Aorta (tissue), 5 donors: Measurements from ENCODE around the gene KMT2E. TPM values are rescaled to one million over a fixed set of nuclear protein-coding genes. Genes with fewer than 3 reads are reported as not detected.
"Not testable (repeated sequence)": the region's sequence is repeated elsewhere in the genome, so short reads cannot be mapped to it uniquely, and the experiment has no call there.

Experiments used
- ATAC-seq: fragments of 200-7000 bp; cut with Tn5 transposase; one replicate; pipeline ENCODE4 v1.9.1; 2022; ENCODE audit warnings: moderate library complexity; ENCODE audit not compliant: low FRiP score
- DNase-seq, 2 donors: peaks; one replicate each; pipeline ENCODE4 v3.0.0-alpha.2; 2020
- H3K27ac ChIP-seq, 2 donors: one replicate each; pipeline ENCODE4 v1.5.1; 2013; ENCODE audit warnings: low read length in 2 of 2, mild to moderate bottlenecking in 2 of 2, moderate library complexity in 2 of 2, control low read depth in 1 of 2, inconsistent platforms in 1 of 2, low read depth in 1 of 2
- H3K27me3 ChIP-seq, 2 donors: one replicate each; pipeline ENCODE4 v1.6.1; 2013; ENCODE audit warnings: control low read depth in 1 of 2, low read length in 1 of 2, mild to moderate bottlenecking in 1 of 2, moderate library complexity in 1 of 2; ENCODE audit not compliant: insufficient read depth in 2 of 2, control insufficient read depth in 1 of 2
- H3K36me3 ChIP-seq, 2 donors: one replicate each; pipeline ENCODE4 v1.6.1; 2013; ENCODE audit warnings: control low read depth in 1 of 2, low read length in 1 of 2, mild to moderate bottlenecking in 1 of 2; ENCODE audit not compliant: insufficient read depth in 2 of 2, control insufficient read depth in 1 of 2
- H3K4me1 ChIP-seq, 2 donors: one replicate each; pipeline ENCODE4 v1.6.1; 2013; ENCODE audit warnings: low read length in 2 of 2, control low read depth in 1 of 2, mild to moderate bottlenecking in 1 of 2, moderate library complexity in 1 of 2; ENCODE audit not compliant: insufficient read depth in 2 of 2, control insufficient read depth in 1 of 2
- H3K4me3 ChIP-seq, 2 donors: one replicate each; pipeline ENCODE4 v1.5.1; 2013; ENCODE audit warnings: low read length in 2 of 2, control low read depth in 1 of 2, mild to moderate bottlenecking in 1 of 2
- H3K9me3 ChIP-seq: one replicate; pipeline ENCODE4 v1.6.1; 2013; ENCODE audit warnings: mild to moderate bottlenecking, low read length; ENCODE audit not compliant: control insufficient read depth
- WGBS, 2 donors: extraction: QIAGEN DNeasy Blood & Tissue Kit; methylation state at CpG; one replicate each; pipeline ENCODE4 v1.1.7; 2013; 5-methylcytosine and 5-hydroxymethylcytosine counted together
- intact Hi-C, 2 donors: fragments of 100-400 bp; cut with DNase I; formaldehyde crosslinking; loops; one replicate each; pipeline versions ENCODE4 v1.14.2 to v1.15.0; 2022
- polyA plus RNA-seq, 2 donors: library from polyadenylated mRNA; stranded (reverse); fragments of 200-250 nt; gene quantifications; one replicate each; pipeline ENCODE4 v1.2.3, GENCODE V29; 2013
- total RNA-seq, 2 donors: library from RNA; stranded (reverse); fragmentation: NEBNext Ultra II Directional; extraction: Animal tissue kit (Norgen Biotek cat#: 25700); gene quantifications; one replicate each; pipeline ENCODE4 v1.2.1, GENCODE V29; 2021
- donor health status: healthy with polysubstance abuse.
- donor health status: Bipolar disorder and iron deficiency.
- donor health status: DM: no; HTN: no; CAD: no.
- donor health status: DM: no; HTN: no; CAD: no.
- donor health status: DM: yes; HTN: yes; CAD: no.

Gene KMT2E
- total and polyA plus RNA-seq, 4 donors, result 16.5 to 156 (median 84.0) TPM

DNA sequence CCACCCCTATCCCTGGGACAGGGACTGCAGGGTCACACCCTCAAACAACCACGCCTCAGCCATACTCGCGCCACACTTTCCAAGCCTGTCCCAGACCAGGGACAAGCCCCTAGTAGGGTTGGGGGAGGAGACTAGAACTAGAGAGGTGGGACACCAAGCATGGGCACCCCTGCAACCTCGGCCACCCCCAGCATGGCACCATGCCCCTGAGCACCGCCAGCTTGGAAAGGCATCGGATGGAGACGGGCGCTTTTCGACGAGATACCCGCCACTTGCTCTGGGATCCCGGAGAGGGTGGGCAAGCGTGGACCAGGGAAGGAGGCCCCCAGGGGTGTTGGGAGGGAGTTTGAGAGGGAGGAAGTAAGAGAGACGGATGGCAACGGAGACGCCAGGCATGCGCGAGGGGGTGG is 13.1 kb upstream of the KMT2E start:
- DNase-seq (no peak), ATAC-seq (peak; percentile 33)
- H3K27ac ChIP-seq, result peak overlapping the region in 1 of 2 donors; percentile 0
- no peak overlapping the region for H3K4me3 ChIP-seq
- no peaks in the 10 kb centered on the region for H3K9me3 ChIP-seq
- 80 to 87% methylated on average over 18 of the region's 18 CpGs for WGBS, 2 donors
- no peaks in the 10 kb centered on the region for H3K36me3 ChIP-seq
- no peaks in the 10 kb centered on the region for H3K27me3 ChIP-seq
- H3K4me1 ChIP-seq, result peaks cover 4 to 13% of the 10 kb centered on the region in 2 donors
- intact Hi-C loops, result no loop called here

GRCh38 chr7:105001652-105002184 is 12.3 kb upstream of the KMT2E start:
- H3K27ac ChIP-seq, result peak overlapping the region in 1 of 2 donors; percentile 33
- intact Hi-C loops, result no loop called here

DNA sequence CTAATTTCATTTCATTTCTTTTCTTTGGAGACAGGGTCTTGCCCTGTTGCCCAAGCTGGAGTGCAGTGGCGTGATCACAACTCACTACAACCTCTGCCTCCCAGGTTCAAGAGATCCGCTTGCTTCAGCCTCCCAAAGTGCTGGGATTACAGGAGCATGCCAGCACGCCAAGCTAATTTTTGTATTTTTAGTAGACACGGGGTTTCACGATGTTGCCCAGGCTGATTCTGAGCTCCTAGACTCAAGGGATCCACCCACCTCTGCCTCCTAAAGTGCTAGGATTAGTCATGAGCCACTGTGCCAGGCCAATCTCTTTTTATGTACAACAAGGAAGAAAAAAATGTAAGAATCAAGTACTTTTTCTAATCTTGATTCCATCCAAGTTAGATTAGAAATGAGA is 10.7 kb upstream of the KMT2E start:
- Histone ChIP-seq H3K27ac (peak overlapping the region in 1 of 2 donors; percentile 84), H3K9me3 (no peaks in the 10 kb centered on the region), H3K4me1 (peaks cover 2 to 13% of the 10 kb centered on the region in 2 donors), H3K4me3 (peak overlapping the region in 1 of 2 donors; percentile 51), H3K36me3 (no peaks in the 10 kb centered on the region), H3K27me3 (no peaks in the 10 kb centered on the region)
- ATAC-seq (peak; percentile 87), DNase-seq (peak; percentile 73 to 80)
- 1 to 3% methylated on average over 5 of the region's 5 CpGs for WGBS, 2 donors
- intact Hi-C loops, result no loop called here

More at GRCh38 chr7:105001652-105002184, 12.3 kb upstream of the KMT2E start:
- no peaks in the 10 kb centered on the region for H3K9me3 ChIP-seq
- peaks cover 4 to 9% of the 10 kb centered on the region in 2 donors for H3K4me1 ChIP-seq
- 25 to 36% methylated on average over 5 of the region's 5 CpGs for WGBS, 2 donors
- ATAC-seq (no peak), DNase-seq (no peak)
- no peaks in the 10 kb centered on the region for H3K27me3 ChIP-seq
- no peaks in the 10 kb centered on the region for H3K36me3 ChIP-seq
- H3K4me3 ChIP-seq, result no peak overlapping the region

DNA sequence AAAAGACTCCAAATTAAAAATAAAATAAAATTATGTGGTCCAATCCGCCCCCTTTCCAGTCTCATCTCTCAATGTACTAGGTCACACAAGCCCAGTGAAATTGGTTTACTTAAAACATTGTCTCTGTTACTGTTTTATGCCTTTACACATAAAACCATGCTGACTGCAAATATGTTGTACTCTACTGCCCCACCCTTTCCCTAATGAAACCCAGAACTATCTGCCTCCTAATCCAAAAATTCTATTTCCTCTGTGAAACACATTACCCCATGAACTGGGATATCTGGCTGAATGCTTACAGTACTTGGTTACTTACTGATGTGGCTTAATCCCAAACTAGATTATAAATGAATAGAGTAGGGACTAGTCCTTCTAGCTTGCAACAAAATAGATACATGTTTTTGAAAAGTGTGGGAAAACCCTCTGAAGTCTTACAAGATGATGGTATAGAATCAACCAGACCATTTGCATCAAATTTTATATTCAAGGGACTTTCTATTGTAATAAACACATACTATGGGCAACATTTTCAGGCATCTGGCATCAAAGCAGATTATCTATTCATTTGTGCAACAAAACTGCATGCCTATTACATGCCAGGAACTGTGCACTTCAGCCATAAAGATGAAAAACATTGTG is 10.0 kb upstream of the KMT2E start:
- H3K4me3 ChIP-seq, result no peak overlapping the region
- no peaks in the 10 kb centered on the region for H3K9me3 ChIP-seq
- DNase-seq (no peak), ATAC-seq (peak; percentile 39)
- H3K27me3 ChIP-seq, result no peaks in the 10 kb centered on the region
- H3K27ac ChIP-seq, result peak overlapping the region in 1 of 2 donors; percentile 77
- H3K36me3 ChIP-seq, result no peaks in the 10 kb centered on the region
- intact Hi-C loops, result no loop called here
- peaks cover 2 to 13% of the 10 kb centered on the region in 2 donors for H3K4me1 ChIP-seq
- 17 to 22% methylated on average over 1 of the region's 1 CpG for WGBS, 2 donors

GRCh38 chr7:105005006-105005405 is 9.0 kb upstream of the KMT2E start:
- ATAC-seq, H3K36me3 ChIP-seq, H3K27me3 ChIP-seq, DNase-seq, H3K9me3 ChIP-seq, intact Hi-C loops, H3K4me3 ChIP-seq: not testable (repeated sequence)
- 76 to 78% methylated on average over 8 of the region's 8 CpGs for WGBS, 2 donors
- Histone ChIP-seq H3K27ac (peak overlapping the region in 1 of 2 donors; percentile 17), H3K4me1 (peaks cover 0 to 11% of the 10 kb centered on the region in 2 donors)

- Histone ChIP-seq H3K4me1 (peaks cover 0 to 11% of the 10 kb centered on the region in 2 donors), H3K27ac (peak overlapping the region in 1 of 2 donors; percentile 25)
- H3K36me3 ChIP-seq, DNase-seq, H3K4me3 ChIP-seq, ATAC-seq, H3K27me3 ChIP-seq, intact Hi-C loops, H3K9me3 ChIP-seq: not testable (repeated sequence)
- WGBS, 2 donors, result 91 to 92% methylated on average over 12 of the region's 12 CpGs
Measured at GRCh38 chr7:105005486-105005885, 8.5 kb upstream of the KMT2E start.

GRCh38 chr7:105006367-105007136 is 7.5 kb upstream of the KMT2E start:
- 34% methylated on average over 5 of the region's 5 CpGs for WGBS, 2 donors
- DNase-seq (no peak), ATAC-seq (no peak)
- Histone ChIP-seq H3K4me1 (peaks cover 0 to 10% of the 10 kb centered on the region in 2 donors), H3K9me3 (no peaks in the 10 kb centered on the region), H3K27me3 (no peaks in the 10 kb centered on the region), H3K27ac (peak overlapping the region in 1 of 2 donors; percentile 22), H3K36me3 (no peaks in the 10 kb centered on the region), H3K4me3 (peak overlapping the region in 1 of 2 donors; percentile 1)
- intact Hi-C loops, result no loop called here

DNA sequence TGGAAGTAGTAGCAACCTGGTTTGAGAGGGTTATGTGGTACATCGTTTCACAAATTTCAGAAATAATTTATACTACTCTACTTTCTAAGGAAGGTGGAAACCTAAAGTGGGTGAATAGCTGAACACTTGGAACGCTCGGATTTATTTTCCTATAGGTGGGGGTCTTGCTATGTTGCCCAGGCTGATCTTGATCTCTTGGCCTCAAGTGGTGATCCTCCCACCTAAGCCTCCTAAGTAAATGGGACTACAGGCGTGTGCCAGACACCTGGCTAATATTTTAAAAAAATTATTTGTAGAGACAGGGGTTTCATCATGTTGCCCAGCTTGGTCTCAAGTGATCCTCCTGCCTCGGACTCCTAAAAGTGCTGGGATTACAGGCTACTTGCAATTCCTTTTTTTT is 6.7 kb upstream of the KMT2E start:
- no peak for DNase-seq
- H3K27me3 ChIP-seq, result no peaks in the 10 kb centered on the region
- H3K27ac ChIP-seq, result peak overlapping the region in 1 of 2 donors; percentile 22
- intact Hi-C loops, result no loop called here
- ATAC-seq, result no peak
- no peak overlapping the region for H3K4me3 ChIP-seq
- no peaks in the 10 kb centered on the region for H3K9me3 ChIP-seq
- H3K4me1 ChIP-seq, result peaks cover 0 to 7% of the 10 kb centered on the region in 2 donors
- 72 to 79% methylated on average over 5 of the region's 5 CpGs for WGBS, 2 donors
- H3K36me3 ChIP-seq, result no peaks in the 10 kb centered on the region
